ENCODE results near the gene NFIL3. TPM values are rescaled to one million over a fixed set of nuclear protein-coding genes. Genes with fewer than 3 reads are reported as not detected.

The NFIL3 gene
- total and polyA plus RNA-seq, 2 donors (not counting 1 experiment from before 2014, with no cell fraction given): 2.7 to 14.3 TPM

DNA sequence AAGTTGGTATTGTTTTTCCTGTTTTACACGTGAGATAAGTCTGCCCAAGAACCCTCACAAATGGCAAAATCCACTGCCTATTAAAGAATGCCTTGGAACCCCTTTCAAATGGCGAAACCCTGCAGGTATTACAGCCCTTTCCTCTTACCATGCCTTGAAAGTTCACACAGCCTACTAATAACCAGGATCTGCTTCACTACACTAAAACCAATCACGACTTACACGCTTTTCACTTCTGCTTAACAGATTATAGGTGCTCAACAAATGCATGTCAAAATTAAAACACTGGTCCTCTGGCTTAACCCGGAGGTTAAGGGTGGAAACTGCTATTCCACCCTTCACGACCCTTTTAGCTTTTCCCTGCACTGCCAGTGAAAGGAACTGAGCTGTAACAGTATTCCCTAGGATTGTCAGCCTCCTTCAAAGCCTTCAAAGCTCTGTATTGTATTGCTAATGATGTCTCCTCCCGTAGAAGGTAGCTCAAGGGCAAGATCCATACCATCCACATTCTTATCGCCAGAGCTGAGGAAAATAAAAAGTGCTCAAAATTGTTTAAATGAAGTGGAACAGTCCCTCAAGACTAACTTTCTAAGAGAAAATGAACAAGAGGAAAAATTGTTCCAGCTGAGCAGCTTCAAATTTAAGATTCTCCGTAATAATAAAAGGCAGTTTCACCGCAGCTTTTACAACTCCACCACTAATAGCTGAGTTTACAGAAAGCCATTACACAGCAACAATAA is 62.9 kb downstream of the NFIL3 start:
- TF ChIP-seq, protein P1, sequence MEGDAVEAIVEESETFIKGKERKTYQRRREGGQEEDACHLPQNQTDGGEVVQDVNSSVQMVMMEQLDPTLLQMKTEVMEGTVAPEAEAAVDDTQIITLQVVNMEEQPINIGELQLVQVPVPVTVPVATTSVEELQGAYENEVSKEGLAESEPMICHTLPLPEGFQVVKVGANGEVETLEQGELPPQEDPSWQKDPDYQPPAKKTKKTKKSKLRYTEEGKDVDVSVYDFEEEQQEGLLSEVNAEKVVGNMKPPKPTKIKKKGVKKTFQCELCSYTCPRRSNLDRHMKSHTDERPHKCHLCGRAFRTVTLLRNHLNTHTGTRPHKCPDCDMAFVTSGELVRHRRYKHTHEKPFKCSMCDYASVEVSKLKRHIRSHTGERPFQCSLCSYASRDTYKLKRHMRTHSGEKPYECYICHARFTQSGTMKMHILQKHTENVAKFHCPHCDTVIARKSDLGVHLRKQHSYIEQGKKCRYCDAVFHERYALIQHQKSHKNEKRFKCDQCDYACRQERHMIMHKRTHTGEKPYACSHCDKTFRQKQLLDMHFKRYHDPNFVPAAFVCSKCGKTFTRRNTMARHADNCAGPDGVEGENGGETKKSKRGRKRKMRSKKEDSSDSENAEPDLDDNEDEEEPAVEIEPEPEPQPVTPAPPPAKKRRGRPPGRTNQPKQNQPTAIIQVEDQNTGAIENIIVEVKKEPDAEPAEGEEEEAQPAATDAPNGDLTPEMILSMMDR (IDR thresholded peaks at IDR 0.05): no peak
- TF ChIP-seq EZH2 (IDR thresholded peaks at IDR 0.05; ENCODE audit: borderline replicate concordance, insufficient read depth, low read depth, low read length, poor library complexity, severe bottlenecking): no peak
- no peaks in the 10 kb centered on the region for H3K27me3 ChIP-seq (replicated peaks in 1 of 4; ENCODE audit: control extremely low read depth in 1 of 4, control insufficient read depth in 3 of 4, insufficient read depth in 4 of 4, low read length in 3 of 4)
- peak overlapping the region; percentile 79 for H3K4me2 ChIP-seq (replicated peaks; ENCODE audit: low read depth, low read length, poor library complexity, severe bottlenecking)
- ChIA-PET POLR2A (no interaction called here), CTCF (interaction anchor here (0.6 to 3.0 kb wide), 6 partner anchors 62 to 446 kb away, joined by 3 to 20 read pairs (median 4); partner anchors contain the start of gene NFIL3)
- DNase-seq (peak; percentile 40), ATAC-seq (ENCODE audit: low read depth) (no peak)
- intact Hi-C loops (cut with micrococcal nuclease): loop anchor here (1.0 to 5.0 kb wide), 2 partner anchors 66 to 168 kb away; no protein-coding TSS in a partner anchor
- H3K4me3 ChIP-seq (ENCODE audit: control extremely low read depth in 1 of 5, extremely low read depth in 1 of 5, insufficient read depth in 1 of 5, low read depth in 2 of 5, low read length in 4 of 5): peak overlapping the region; percentile 70 to 94 (median 78)
- Mint-ChIP-seq H3K4me1 (peaks cover 38% of the 10 kb centered on the region), H3K9me3 (ENCODE audit: insufficient read depth) (no peaks in the 10 kb centered on the region), H3K27me3 (no peaks in the 10 kb centered on the region), H3K4me3 (peak overlapping the region; percentile 98), H3K27ac (peak overlapping the region; percentile 95)
- peaks cover 3 to 14% of the 10 kb centered on the region in 2 experiments for H3K36me3 ChIP-seq (replicated peaks in 1 of 2; ENCODE audit: control extremely low read depth in 1 of 2, control insufficient read depth in 1 of 2, extremely low read depth in 1 of 2, insufficient read depth in 2 of 2, low read length in 1 of 2)
- peaks cover 30% of the 10 kb centered on the region for H4K20me1 ChIP-seq (ENCODE audit: control insufficient read depth, insufficient read depth, low read length, poor library complexity, severe bottlenecking)
- peaks cover 0 to 11% (median 4%) of the 10 kb centered on the region in 3 donors for H3K9me3 ChIP-seq (ENCODE audit: control extremely low read depth in 1 of 3, control insufficient read depth in 2 of 3, insufficient read depth in 1 of 3, low read length in 2 of 3)
- peak overlapping the region; percentile 96 for H2AFZ ChIP-seq (ENCODE audit: insufficient read depth, low read depth, low read length, poor library complexity, severe bottlenecking)
- peaks cover 16 to 19% of the 10 kb centered on the region in 2 donors for H3K4me1 ChIP-seq (ENCODE audit: control insufficient read depth in 2 of 2, insufficient read depth in 2 of 2, low read length in 2 of 2)
- 32% methylated on average over 5 of the region's 10 CpGs for WGBS (ENCODE audit: insufficient coverage)
- H3K27ac ChIP-seq (ENCODE audit: low read length in 2 of 2): peak overlapping the region in 1 of 2 donors; percentile 77
- peak overlapping the region; percentile 65 for H3K9ac ChIP-seq (ENCODE audit: low read length)
- peaks cover 56% of the 10 kb centered on the region for H3K79me2 ChIP-seq (ENCODE audit: control insufficient read depth, insufficient read depth, low read length)
